Stimulated activated CD8-positive, alpha-beta memory T cell treated with anti-CD3 and anti-CD28 coated beads, Interleukin-7, amount 100 ng/mL, for 24 hours (primary cell): ENCODE results near the gene GAL3ST3.
"Not testable (repeated sequence)": the region's sequence is repeated elsewhere in the genome, so short reads cannot be mapped to it uniquely, and the experiment has no call there.

Experiments
- DNase-seq: peaks from one replicate; pipeline ENCODE4 v3.0.0-alpha.2; 2020; ENCODE audit warnings: low read depth

The GAL3ST3 gene

GRCh38 chr11:66012946-66013761 is 35.8 kb downstream of the GAL3ST3 start:
- DNase-seq, result no peak

GRCh38 chr11:66012371-66012945 is 36.5 kb downstream of the GAL3ST3 start:
- DNase-seq, result no peak

GRCh38 chr11:66011785-66012303 is 37.1 kb downstream of the GAL3ST3 start, which contains the start of gene CST6:
Gene CST6 (plus strand): TSS chr11:66012008. CDS start chr11:66012045, 37 bp downstream.
- no peak for DNase-seq

GRCh38 chr11:66011239-66011784 is 37.6 kb downstream of the GAL3ST3 start:
- no peak for DNase-seq

GRCh38 chr11:66010036-66010435 is 38.9 kb downstream of the GAL3ST3 start:
- DNase-seq, result not testable (repeated sequence)

GRCh38 chr11:66008468-66009101 is 40.4 kb downstream of the GAL3ST3 start:
- no peak for DNase-seq

GRCh38 chr11:66008095-66008467 is 40.9 kb downstream of the GAL3ST3 start:
- DNase-seq, result no peak

- no peak for DNase-seq
Observed at GRCh38 chr11:66007201-66007634, 41.7 kb downstream of the GAL3ST3 start.

- no peak for DNase-seq
Observed at GRCh38 chr11:66006891-66007176, 42.1 kb downstream of the GAL3ST3 start.

GRCh38 chr11:66006134-66006890 is 42.6 kb downstream of the GAL3ST3 start:
- DNase-seq, result no peak

- DNase-seq, result no peak
Observed at GRCh38 chr11:66004186-66004585, 44.8 kb downstream of the GAL3ST3 start.

GRCh38 chr11:66003291-66003690 is 45.7 kb downstream of the GAL3ST3 start:
- no peak for DNase-seq

- DNase-seq, result no peak
Observed at GRCh38 chr11:66002648-66003225, 46.2 kb downstream of the GAL3ST3 start.

GRCh38 chr11:66001942-66002647 is 46.9 kb downstream of the GAL3ST3 start, which contains the start of the genes BANF1 and EIF1AD:
Gene BANF1 (plus strand): TSS chr11:66002503. CDS start chr11:66003251, 748 bp downstream.
Gene EIF1AD (minus strand): TSS chr11:66002157. CDS start chr11:66000389, 1,768 bp downstream.
- DNase-seq, result peak; percentile 83

- DNase-seq, result no peak
Observed at GRCh38 chr11:65997286-65997685, 51.7 kb downstream of the GAL3ST3 start.

- no peak for DNase-seq
Observed at GRCh38 chr11:65992056-65992455, 56.9 kb downstream of the GAL3ST3 start.
